Measurements from ENCODE around the gene TMEM182.

The TMEM182 gene, protein sequence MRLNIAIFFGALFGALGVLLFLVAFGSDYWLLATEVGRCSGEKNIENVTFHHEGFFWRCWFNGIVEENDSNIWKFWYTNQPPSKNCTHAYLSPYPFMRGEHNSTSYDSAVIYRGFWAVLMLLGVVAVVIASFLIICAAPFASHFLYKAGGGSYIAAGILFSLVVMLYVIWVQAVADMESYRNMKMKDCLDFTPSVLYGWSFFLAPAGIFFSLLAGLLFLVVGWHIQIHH

DNA sequence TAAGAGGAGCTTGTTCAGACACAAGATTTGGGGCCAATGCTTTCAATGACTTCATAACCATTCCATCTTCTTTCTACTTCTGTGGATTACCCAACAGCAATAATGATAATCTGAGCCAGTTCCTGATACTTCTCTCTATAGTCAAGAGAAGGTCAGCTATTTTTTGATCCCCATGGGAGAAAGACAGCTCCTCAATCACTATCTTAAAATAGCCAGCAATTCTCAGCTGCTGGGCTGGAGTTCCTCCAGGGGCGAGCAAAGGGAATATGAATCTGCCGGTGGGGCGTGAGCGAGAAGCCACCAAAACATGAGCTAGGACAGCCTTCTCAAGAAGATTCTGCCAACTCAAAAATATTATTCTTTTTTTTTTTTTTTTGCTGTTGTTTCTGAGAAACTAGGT, at the start of gene TMEM182:
TSS of gene TMEM182 (plus strand) at position 269 of the 400 bp plus-strand sequence. CDS start 187 bp downstream, outside the sequence.
- peak within 1 kb of the TSS; percentile 47 for H3K4me2 ChIP-seq
- no peak within 1 kb of the TSS for H3K27ac ChIP-seq
- no peak for TF ChIP-seq Cebpa-rat (IDR thresholded peaks at IDR 0.05)
- H3K9me3 ChIP-seq = peaks cover 6% of the 10 kb centered on the region; the same call in 1 of the 2 replicates
- H3K9ac ChIP-seq = no peak within 1 kb of the TSS
- H3K27me3 ChIP-seq = no peaks in the 10 kb centered on the region
- no peak within 1 kb of the TSS for H3K4me3 ChIP-seq
- H3K4me1 ChIP-seq = peaks cover 19% of the 10 kb centered on the region
- no peaks in the 10 kb centered on the region for H4K20me1 ChIP-seq
- H3K36me3 ChIP-seq = 0 out of 2 replicates have a peak, but pooled peaks cover 3% of the 10 kb centered on the region

DNA sequence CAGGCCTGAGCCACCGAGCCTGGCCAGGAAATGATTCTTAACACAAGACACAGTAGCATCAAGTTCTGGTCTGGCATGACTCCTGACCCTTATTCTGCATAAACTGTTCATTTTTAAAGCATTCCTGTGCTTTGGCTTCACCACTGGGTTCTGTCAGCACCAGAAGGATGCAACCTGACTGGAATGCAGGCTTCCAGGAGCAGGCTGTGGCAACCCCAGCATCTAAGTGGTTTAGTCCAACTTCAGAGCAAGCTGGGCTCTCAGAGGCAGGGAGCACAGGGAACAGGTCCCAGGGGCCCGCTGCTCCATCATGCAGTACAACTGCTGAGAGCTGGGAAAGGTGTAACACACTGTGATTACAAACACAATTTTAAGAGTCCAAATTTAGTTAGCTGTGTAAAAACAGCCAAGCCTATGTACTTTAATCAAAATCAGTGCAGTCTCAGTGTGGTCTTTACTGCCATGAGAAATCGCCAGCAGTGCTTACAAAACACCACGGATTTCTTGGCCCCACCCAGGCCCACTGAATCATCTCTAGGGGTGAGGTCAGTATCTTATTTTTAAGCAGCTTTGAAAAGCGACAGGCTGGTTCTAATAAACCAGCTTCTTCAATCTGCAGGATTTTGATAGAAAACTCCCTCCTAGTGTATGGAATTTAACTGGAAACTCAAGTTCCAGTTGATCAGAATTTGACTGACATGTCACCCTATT, 44.4 kb upstream of the TMEM182 start:
- Histone ChIP-seq H3K9me3 (no peaks in the 10 kb centered on the region), H3K27ac (no peak overlapping the region), H3K27me3 (no peaks in the 10 kb centered on the region), H3K4me1 (peaks cover 18% of the 10 kb centered on the region), H3K36me3 (peaks cover 62% of the 10 kb centered on the region), H3K4me2 (peak overlapping the region; percentile 20), H3K9ac (no peak overlapping the region), H3K4me3 (no peak overlapping the region), H4K20me1 (no peaks in the 10 kb centered on the region)
- no peak for TF ChIP-seq Cebpa-rat (IDR thresholded peaks at IDR 0.05)

DNA sequence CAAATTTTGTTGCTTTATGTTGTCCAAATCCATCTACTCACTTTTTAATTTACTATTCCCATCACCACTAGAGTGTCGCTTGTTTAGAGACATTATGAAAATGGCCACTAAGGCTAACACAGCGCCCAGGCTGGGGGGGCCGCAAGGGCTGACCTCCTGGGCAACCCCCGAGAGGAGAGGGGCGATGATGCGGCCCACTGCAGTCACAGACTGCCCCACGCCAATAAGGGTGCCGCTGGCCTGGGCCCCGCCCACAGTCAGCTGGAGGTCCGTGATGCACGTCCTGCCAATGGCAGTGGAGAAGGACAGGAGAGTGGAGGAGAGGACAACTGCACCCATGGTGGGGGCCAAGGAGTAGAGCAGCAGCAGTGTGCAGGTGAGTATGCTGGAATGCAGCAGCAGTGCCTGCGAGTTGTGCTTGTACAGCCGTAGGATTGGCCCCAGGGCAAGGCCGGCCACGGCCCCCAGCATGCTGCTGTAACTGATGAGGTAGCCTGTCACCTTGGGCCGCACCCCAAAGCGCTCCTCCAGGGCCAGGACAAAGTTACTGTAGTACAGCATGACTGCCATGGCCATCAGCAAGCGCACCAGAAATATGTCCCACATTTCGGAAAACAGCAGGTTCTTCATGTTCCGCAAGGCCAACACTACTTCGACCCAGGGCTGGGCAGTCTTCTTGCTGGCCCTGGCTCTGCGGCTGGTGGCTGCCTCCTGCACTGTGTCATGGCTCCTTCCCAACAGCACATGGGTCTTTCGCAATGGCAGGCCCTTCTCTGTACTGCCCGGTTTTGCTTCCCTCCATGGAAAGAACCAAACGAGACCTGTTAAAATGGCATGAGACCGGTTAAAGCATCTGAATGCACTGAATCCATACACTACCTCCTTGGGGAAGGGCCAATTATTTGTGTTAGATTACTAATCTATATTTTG, 43.2 kb upstream of the TMEM182 start:
- no peak for TF ChIP-seq Cebpa-rat (IDR thresholded peaks at IDR 0.05)
- Histone ChIP-seq H3K36me3 (peaks cover 74% of the 10 kb centered on the region), H3K9ac (no peak overlapping the region), H3K27ac (no peak overlapping the region), H3K27me3 (no peaks in the 10 kb centered on the region), H4K20me1 (no peaks in the 10 kb centered on the region), H3K4me1 (peaks cover 18% of the 10 kb centered on the region), H3K4me2 (no peak overlapping the region), H3K4me3 (no peak overlapping the region), H3K9me3 (no peaks in the 10 kb centered on the region)

DNA sequence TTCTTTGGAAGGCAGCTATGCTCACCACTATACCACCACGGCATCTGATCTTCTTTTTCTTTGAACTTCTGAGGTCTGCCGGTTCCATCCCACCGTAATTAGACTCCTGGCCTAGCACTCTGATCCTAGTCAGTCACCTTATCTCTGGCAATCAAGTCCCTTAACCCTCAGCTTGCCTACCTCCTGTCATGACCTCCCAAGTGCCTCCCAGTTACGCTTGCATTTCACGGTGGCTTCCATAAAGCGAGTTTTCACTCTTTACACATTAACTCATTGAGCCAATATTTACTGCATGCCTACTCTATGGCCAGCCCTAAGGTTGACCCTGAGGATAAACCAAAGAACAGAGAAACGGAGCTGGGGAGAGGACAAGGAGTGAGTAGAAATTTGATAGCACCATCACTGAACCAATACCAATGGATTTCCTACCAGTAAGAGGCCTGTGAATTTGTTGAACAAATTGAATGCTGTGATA, 37.8 kb upstream of the TMEM182 start:
- Histone ChIP-seq H3K27ac (no peak overlapping the region), H3K27me3 (no peaks in the 10 kb centered on the region), H3K4me3 (no peak overlapping the region), H4K20me1 (no peaks in the 10 kb centered on the region), H3K9ac (no peak overlapping the region), H3K4me2 (no peak overlapping the region), H3K9me3 (no peaks in the 10 kb centered on the region), H3K36me3 (peaks cover 87% of the 10 kb centered on the region), H3K4me1 (no peaks in the 10 kb centered on the region)
- TF ChIP-seq Cebpa-rat (IDR thresholded peaks at IDR 0.05) = no peak

DNA sequence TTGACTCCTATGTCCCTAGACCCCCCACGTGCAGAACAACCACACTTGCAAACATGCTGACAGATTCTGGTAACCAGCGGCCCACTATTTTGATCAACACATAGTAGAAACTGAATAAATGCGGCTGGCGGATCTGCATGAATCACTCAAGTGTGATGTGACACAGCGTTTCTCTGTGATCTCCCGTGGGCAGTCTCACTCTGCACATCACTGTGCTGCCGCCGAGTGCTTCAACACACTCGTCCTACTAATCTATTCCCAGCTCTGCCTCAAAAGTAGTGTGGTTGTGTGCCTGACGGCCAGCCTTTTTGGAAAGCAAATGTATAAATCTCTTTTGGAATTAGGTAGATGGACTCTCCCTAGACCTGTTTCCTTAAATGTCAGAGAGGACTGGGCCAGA, 37.3 kb upstream of the TMEM182 start:
- H3K4me1 ChIP-seq = no peaks in the 10 kb centered on the region
- no peak overlapping the region for H3K27ac ChIP-seq
- H3K9ac ChIP-seq = no peak overlapping the region
- no peak for TF ChIP-seq Cebpa-rat (IDR thresholded peaks at IDR 0.05)
- no peaks in the 10 kb centered on the region for H4K20me1 ChIP-seq
- H3K4me3 ChIP-seq = no peak overlapping the region
- peaks cover 82% of the 10 kb centered on the region for H3K36me3 ChIP-seq
- no peaks in the 10 kb centered on the region for H3K9me3 ChIP-seq
- no peak overlapping the region for H3K4me2 ChIP-seq
- H3K27me3 ChIP-seq = no peaks in the 10 kb centered on the region

DNA sequence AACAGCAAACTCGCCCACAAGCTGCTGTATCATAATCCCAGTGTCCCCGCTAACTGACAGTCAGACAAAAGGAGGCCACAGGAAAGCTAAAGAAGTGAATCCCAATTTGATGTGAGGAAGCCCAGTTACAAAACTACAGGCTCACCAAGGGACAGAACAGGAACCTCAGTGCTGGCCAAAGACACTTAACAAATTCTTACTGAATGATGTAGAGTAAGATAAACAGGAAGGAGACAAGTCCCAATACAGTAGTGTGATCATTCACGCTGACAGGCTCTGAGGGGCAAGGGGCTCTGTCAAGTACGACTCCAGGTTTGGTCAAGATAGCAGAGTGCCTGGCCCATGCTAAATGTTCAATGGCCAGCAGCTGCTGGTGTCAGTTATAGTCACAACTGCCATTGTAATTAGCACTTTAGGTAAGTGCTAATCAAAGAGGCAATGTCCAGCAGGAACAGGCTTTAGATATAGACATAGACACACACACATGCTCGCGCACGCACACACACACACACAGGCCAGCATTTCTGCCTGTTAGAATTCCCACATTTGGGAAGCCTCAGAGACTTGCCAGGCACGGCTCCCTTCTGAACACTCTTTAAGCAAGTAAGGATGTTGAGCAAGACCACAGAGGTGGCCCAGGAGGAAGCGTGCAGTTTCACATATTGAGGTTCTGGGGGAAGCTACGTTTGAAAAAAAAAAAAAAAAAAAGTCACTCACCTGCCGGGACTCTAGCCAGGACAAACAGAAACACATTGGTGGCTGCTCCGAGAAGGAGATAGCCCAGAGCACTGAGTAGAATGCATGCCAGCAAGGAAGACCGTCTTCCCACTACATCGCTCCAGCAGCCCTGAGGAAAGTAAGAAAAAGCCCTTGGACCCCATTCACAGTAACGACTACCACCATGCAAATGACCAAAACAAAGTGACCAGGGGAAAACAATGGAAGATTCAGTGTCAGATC, 35.4 kb upstream of the TMEM182 start:
- no peak for TF ChIP-seq Cebpa-rat (IDR thresholded peaks at IDR 0.05)
- Histone ChIP-seq H4K20me1 (no peaks in the 10 kb centered on the region), H3K4me1 (no peaks in the 10 kb centered on the region)

DNA sequence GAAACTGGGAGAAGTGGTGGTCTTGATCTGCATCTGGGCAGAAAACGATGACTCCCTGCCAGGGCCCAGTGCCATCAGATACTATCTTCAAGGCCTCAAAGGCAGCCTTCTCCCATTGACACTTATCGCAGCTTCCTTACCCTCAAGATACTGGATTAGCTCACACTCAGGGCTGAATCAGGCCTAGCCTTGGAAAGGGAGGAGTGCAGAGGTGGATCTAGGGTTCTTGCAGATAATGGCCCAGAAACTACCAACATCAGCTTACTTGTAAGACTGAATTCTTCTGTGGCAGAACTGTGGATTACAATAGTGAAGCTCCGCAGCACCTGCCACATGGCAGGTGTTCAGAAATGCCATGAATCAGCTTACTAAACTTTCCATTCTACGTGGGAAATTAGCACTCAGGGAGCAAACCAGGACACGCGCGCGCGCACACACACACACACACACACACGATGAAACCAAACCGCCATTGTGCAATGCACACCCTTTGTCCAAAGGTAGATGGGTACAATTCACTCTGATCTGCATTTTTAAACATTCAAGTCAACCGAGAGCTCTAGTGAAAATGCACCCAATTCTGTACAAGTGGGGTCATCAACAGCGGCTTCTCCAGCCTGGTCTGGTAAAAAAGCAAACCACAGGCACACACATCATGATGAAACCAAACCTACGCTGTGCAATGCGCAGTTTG, 26.3 kb upstream of the TMEM182 start:
- no peak for TF ChIP-seq Cebpa-rat (IDR thresholded peaks at IDR 0.05)
- Histone ChIP-seq H3K27ac (0 out of 2 replicates have a peak overlapping the region, but pooled peaks have one; percentile 84), H3K4me2 (peak overlapping the region; percentile 93), H4K20me1 (peaks cover 19% of the 10 kb centered on the region; the same call in 1 of the 2 replicates), H3K9ac (peak overlapping the region; percentile 84), H3K4me1 (peaks cover 26% of the 10 kb centered on the region), H3K27me3 (no peaks in the 10 kb centered on the region), H3K9me3 (no peaks in the 10 kb centered on the region), H3K4me3 (peak overlapping the region; percentile 86), H3K36me3 (peaks cover 15% of the 10 kb centered on the region)

More for the DNA sequence above, 35.4 kb upstream of the TMEM182 start:
- Histone ChIP-seq H3K4me2 (no peak overlapping the region), H3K27me3 (no peaks in the 10 kb centered on the region), H3K9ac (no peak overlapping the region), H3K9me3 (no peaks in the 10 kb centered on the region), H3K4me3 (no peak overlapping the region), H3K36me3 (peaks cover 79% of the 10 kb centered on the region), H3K27ac (no peak overlapping the region)

DNA sequence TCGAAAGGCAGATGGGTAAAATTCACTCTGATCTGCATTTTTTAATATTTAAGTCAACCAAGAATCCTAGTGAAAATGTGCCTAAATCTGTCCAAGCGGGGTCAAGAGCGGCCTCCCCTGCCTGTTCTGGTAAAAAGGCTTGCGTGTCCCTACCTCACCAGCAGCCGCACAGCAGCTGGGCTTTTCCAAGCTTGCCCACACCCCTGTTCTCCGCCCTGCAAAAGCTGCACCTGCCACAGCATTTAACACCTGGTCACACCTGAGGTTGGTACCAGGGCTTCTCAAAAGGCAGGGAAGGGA, 25.8 kb upstream of the TMEM182 start:
- peak overlapping the region; percentile 84 for H3K9ac ChIP-seq
- H3K9me3 ChIP-seq = no peaks in the 10 kb centered on the region
- peak overlapping the region; percentile 93 for H3K4me2 ChIP-seq
- no peaks in the 10 kb centered on the region for H3K27me3 ChIP-seq
- peak overlapping the region; percentile 86 for H3K4me3 ChIP-seq
- H3K36me3 ChIP-seq = peaks cover 11% of the 10 kb centered on the region
- peak overlapping the region; percentile 84 for H3K27ac ChIP-seq
- no peak for TF ChIP-seq Cebpa-rat (IDR thresholded peaks at IDR 0.05)
- peaks cover 19% of the 10 kb centered on the region; the same call in 1 of the 2 replicates for H4K20me1 ChIP-seq
- peaks cover 26% of the 10 kb centered on the region for H3K4me1 ChIP-seq

All from BLaER1 (cell line).